IPS-11a (cell line): Measurements from ENCODE around the gene RHOA.
"Not testable (repeated sequence)": the region's sequence is repeated elsewhere in the genome, so short reads cannot be mapped to it uniquely, and the experiment has no call there.

ENCODE experiments used
- H3K4me3 ChIP-seq: one replicate; pipeline ENCODE4 v1.5.1; 2013; ENCODE audit warnings: low read depth, low read length, control low read depth

Gene RHOA

GRCh38 chr3:49412632-49413337 lies 1.0 kb upstream of the RHOA start:
- peak overlapping the region; percentile 53 for H3K4me3 ChIP-seq

- H3K4me3 ChIP-seq = peak overlapping the region; percentile 84
Observed at GRCh38 chr3:49411535-49411967, 225 bp downstream of the RHOA start.

GRCh38 chr3:49410846-49411534 lies 786 bp downstream of the RHOA start:
- H3K4me3 ChIP-seq = peak overlapping the region; percentile 84

GRCh38 chr3:49410066-49410845 lies 1.5 kb downstream of the RHOA start:
- H3K4me3 ChIP-seq = peak overlapping the region; percentile 84

GRCh38 chr3:49406571-49407565 lies 4.9 kb downstream of the RHOA start:
- no peak overlapping the region for H3K4me3 ChIP-seq

GRCh38 chr3:49405570-49405969 lies 6.2 kb downstream of the RHOA start:
- H3K4me3 ChIP-seq = not testable (repeated sequence)

- H3K4me3 ChIP-seq = no peak overlapping the region
Observed at GRCh38 chr3:49403891-49404290, 7.9 kb downstream of the RHOA start.

- no peak overlapping the region for H3K4me3 ChIP-seq
Observed at GRCh38 chr3:49401766-49402165, 10.0 kb downstream of the RHOA start.

GRCh38 chr3:49399461-49399860 lies 12.3 kb downstream of the RHOA start:
- H3K4me3 ChIP-seq = no peak overlapping the region

- no peak overlapping the region for H3K4me3 ChIP-seq
Observed at GRCh38 chr3:49397470-49397869, 14.3 kb downstream of the RHOA start.

GRCh38 chr3:49391310-49391709 lies 20.5 kb downstream of the RHOA start:
- not testable (repeated sequence) for H3K4me3 ChIP-seq

- H3K4me3 ChIP-seq = no peak overlapping the region
Observed at GRCh38 chr3:49389297-49389696, 22.5 kb downstream of the RHOA start.

GRCh38 chr3:49388289-49388820 lies 23.4 kb downstream of the RHOA start:
- H3K4me3 ChIP-seq = no peak overlapping the region

GRCh38 chr3:49387721-49388120 lies 24.1 kb downstream of the RHOA start:
- no peak overlapping the region for H3K4me3 ChIP-seq

GRCh38 chr3:49386056-49386756 lies 25.6 kb downstream of the RHOA start:
- no peak overlapping the region for H3K4me3 ChIP-seq

- no peak overlapping the region for H3K4me3 ChIP-seq
Observed at GRCh38 chr3:49385617-49386016, 26.2 kb downstream of the RHOA start.

GRCh38 chr3:49383387-49383786 lies 28.4 kb downstream of the RHOA start:
- no peak overlapping the region for H3K4me3 ChIP-seq

- H3K4me3 ChIP-seq = no peak overlapping the region
Observed at GRCh38 chr3:49378249-49378895, 33.4 kb downstream of the RHOA start.

- no peak overlapping the region for H3K4me3 ChIP-seq
Observed at GRCh38 chr3:49377483-49377882, 34.3 kb downstream of the RHOA start.
